IMR-90 (cell line): ENCODE results near the gene PRAME.

Source experiments
- BHLHE40 ChIP-seq: fragments of 150-350 bp; IDR thresholded peaks from 2 replicates; pipeline ENCODE4 v1.6.1; 2016; ENCODE audit warnings: mild to moderate bottlenecking, low read depth, low read length
- CHD1 ChIP-seq: IDR thresholded peaks from 2 replicates; pipeline ENCODE4 v1.6.1; 2012; ENCODE audit warnings: low read depth, low read length, improper control_type of control experiment
- ELK1 ChIP-seq: fragments of 150-350 bp; IDR thresholded peaks from 2 replicates; pipeline ENCODE4 v1.6.1; 2016; ENCODE audit warnings: low read depth, mild to moderate bottlenecking, low read length, moderate library complexity, borderline replicate concordance
- FOS ChIP-seq: fragments of 150-350 bp; IDR thresholded peaks from 2 replicates; pipeline ENCODE4 v1.6.1; 2016; ENCODE audit warnings: low read depth, low read length
- MAFK ChIP-seq: IDR thresholded peaks from 2 replicates; pipeline ENCODE4 v1.6.1; 2012; ENCODE audit warnings: low read depth, low read length, improper control_type of control experiment
- MAZ ChIP-seq: IDR thresholded peaks from 2 replicates; pipeline ENCODE4 v1.6.1; 2012; ENCODE audit warnings: low read depth, mild to moderate bottlenecking, low read length, improper control_type of control experiment, moderate library complexity, borderline replicate concordance
- MXI1 ChIP-seq: IDR thresholded peaks from 2 replicates; pipeline ENCODE4 v1.6.1; 2012; ENCODE audit warnings: low read depth, mild to moderate bottlenecking, low read length, moderate library complexity, borderline replicate concordance
- POLR2A ChIP-seq: IDR thresholded peaks from 2 replicates; pipeline ENCODE4 v1.6.1; 2012; ENCODE audit warnings: mild to moderate bottlenecking, low read depth, low read length
- RAD21 ChIP-seq: IDR thresholded peaks from 2 replicates; pipeline ENCODE4 v1.6.1; 2012; ENCODE audit warnings: low read length, improper control_type of control experiment
- RCOR1 ChIP-seq: IDR thresholded peaks from 2 replicates; pipeline ENCODE4 v1.6.1; 2012; ENCODE audit warnings: mild to moderate bottlenecking, low read length, improper control_type of control experiment; ENCODE audit not compliant: insufficient replicate concordance
- RFX5 ChIP-seq: IDR thresholded peaks from 2 replicates; pipeline ENCODE4 v1.8.0; 2012; ENCODE audit warnings: low read depth, mild to moderate bottlenecking, low read length, moderate library complexity
- SMC3 ChIP-seq: fragments of 150-350 bp; IDR thresholded peaks from 2 replicates; pipeline ENCODE4 v1.6.1; 2016; ENCODE audit warnings: low read depth, mild to moderate bottlenecking, antibody characterized with exemption, low read length, moderate library complexity
- USF2 ChIP-seq: fragments of 150-350 bp; IDR thresholded peaks from 2 replicates; pipeline ENCODE4 v1.6.1; 2017; ENCODE audit warnings: mild to moderate bottlenecking, antibody characterized with exemption, low read length, low read depth
- TF ChIP-seq, protein P1 (sequence below): conservative IDR thresholded peaks from 2 replicates; pipeline ENCODE4 v1.5.1; 2012; ENCODE audit warnings: mild to moderate bottlenecking, low read depth, low read length, improper control_type of control experiment

DNA sequence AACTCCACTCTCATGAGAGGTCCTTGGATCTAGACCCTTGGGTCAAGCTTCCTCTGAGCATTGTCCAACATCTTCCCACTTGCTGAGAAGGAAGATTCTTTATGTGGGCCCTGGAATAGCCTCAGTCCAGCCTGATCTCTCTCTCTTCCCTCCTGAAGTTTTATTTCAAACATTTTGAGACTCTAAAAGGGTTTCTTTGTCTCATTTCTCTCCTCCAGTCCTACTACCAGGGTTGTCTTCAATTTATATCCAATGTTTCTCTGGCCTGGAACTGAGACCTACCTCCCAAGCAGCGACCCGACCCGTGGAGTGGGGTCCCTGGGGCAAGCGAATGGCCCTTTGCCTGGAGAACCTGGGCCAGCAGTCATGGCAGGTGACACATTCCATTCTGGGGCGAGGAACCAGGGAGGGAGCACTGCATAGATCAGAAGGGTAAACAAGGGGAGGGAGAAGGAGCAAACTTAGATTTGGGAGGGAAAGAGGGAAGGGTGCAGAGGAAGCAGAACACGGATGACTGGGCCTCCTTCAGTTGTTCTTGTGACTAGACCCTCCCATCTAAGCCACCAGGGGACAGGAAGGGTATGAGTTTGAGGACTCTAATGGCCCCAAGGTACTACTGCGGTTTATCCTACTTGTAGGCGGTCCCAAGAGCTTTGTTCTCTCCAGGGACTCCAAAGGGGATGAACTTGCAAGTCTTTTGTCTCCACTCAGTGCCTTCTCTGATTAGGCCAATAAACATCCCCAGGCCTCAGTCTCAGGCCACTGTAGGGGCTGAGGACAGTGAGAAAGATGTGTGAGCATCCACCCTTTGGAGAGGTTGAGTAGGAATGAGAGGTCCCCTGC lies 14.2 kb upstream of the PRAME start:
- TF ChIP-seq, protein P1, sequence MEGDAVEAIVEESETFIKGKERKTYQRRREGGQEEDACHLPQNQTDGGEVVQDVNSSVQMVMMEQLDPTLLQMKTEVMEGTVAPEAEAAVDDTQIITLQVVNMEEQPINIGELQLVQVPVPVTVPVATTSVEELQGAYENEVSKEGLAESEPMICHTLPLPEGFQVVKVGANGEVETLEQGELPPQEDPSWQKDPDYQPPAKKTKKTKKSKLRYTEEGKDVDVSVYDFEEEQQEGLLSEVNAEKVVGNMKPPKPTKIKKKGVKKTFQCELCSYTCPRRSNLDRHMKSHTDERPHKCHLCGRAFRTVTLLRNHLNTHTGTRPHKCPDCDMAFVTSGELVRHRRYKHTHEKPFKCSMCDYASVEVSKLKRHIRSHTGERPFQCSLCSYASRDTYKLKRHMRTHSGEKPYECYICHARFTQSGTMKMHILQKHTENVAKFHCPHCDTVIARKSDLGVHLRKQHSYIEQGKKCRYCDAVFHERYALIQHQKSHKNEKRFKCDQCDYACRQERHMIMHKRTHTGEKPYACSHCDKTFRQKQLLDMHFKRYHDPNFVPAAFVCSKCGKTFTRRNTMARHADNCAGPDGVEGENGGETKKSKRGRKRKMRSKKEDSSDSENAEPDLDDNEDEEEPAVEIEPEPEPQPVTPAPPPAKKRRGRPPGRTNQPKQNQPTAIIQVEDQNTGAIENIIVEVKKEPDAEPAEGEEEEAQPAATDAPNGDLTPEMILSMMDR = no peak
- TF ChIP-seq POLR2A (no peak), SMC3 (no peak), BHLHE40 (no peak), FOS (no peak), RCOR1 (no peak), MXI1 (no peak), MAZ (no peak), CHD1 (no peak), ELK1 (no peak), RAD21 (no peak), USF2 (no peak), RFX5 (no peak), MAFK (no peak)
